Activated T-helper 17 cell treated with anti-CD3 and anti-CD28 coated beads, Interleukin-2, amount 50 U/mL, for 72 hours (primary cell): Measurements from ENCODE around the gene RAB3B. TPM values are rescaled to one million over a fixed set of nuclear protein-coding genes. Genes with fewer than 3 reads are reported as not detected.
A peak's percentile ranks its signal among the peaks of the same experiment; 100 is the strongest.
"Not testable (repeated sequence)": the region's sequence is repeated elsewhere in the genome, so short reads cannot be mapped to it uniquely, and the experiment has no call there.

ENCODE experiments used
- ATAC-seq: fragments of 150-1000 bp; cut with Tn5 transposase; replicated peaks from 2 replicates; pipeline ENCODE4 v1.10.0; 2021; ENCODE audit warnings: mild to moderate bottlenecking, moderate library complexity
- H3K27ac Mint-ChIP-seq: one replicate; pipeline ENCODE4 v1.8.0; 2022; ENCODE audit warnings: mixed read lengths
- H3K27me3 Mint-ChIP-seq: one replicate; pipeline ENCODE4 v1.8.0; 2022; ENCODE audit warnings: mixed read lengths
- H3K36me3 Mint-ChIP-seq: one replicate; pipeline ENCODE4 v1.8.0; 2022; ENCODE audit warnings: low read depth, mild to moderate bottlenecking, mixed read lengths
- H3K4me1 Mint-ChIP-seq: one replicate; pipeline ENCODE4 v1.8.0; 2022; ENCODE audit warnings: mixed read lengths
- H3K4me3 Mint-ChIP-seq: one replicate; pipeline ENCODE4 v1.8.0; 2022; ENCODE audit warnings: mild to moderate bottlenecking, mixed read lengths
- H3K9me3 Mint-ChIP-seq: one replicate; pipeline ENCODE4 v1.8.0; 2022; ENCODE audit warnings: mixed read lengths
- total RNA-seq, 2 donors: library from RNA; stranded (reverse); gene quantifications; one replicate each; pipeline ENCODE4 v1.2.3, GENCODE V29; 2022

RAB3B gene
- total RNA-seq, 2 donors from 2014 or later, result 0.26 TPM

- peaks cover 13% of the 10 kb centered on the region for H3K27me3 Mint-ChIP-seq
- H3K27ac Mint-ChIP-seq, ATAC-seq, H3K9me3 Mint-ChIP-seq, H3K4me3 Mint-ChIP-seq, H3K4me1 Mint-ChIP-seq, H3K36me3 Mint-ChIP-seq: not testable (repeated sequence)
Measured at GRCh38 chr1:52005548-52005947, 15.0 kb upstream of the RAB3B start.

GRCh38 chr1:52003877-52004276, 13.4 kb upstream of the RAB3B start:
- ATAC-seq, result no peak
- Mint-ChIP-seq H3K27me3 (peaks cover 13% of the 10 kb centered on the region), H3K9me3 (no peaks in the 10 kb centered on the region)

GRCh38 chr1:52002038-52002917, 11.8 kb upstream of the RAB3B start:
- Mint-ChIP-seq H3K27me3 (peaks cover 13% of the 10 kb centered on the region), H3K4me3 (no peak overlapping the region), H3K9me3 (no peaks in the 10 kb centered on the region), H3K36me3 (no peaks in the 10 kb centered on the region), H3K27ac (no peak overlapping the region), H3K4me1 (no peaks in the 10 kb centered on the region)
- peak; percentile 89 for ATAC-seq

More at GRCh38 chr1:52003877-52004276, 13.4 kb upstream of the RAB3B start:
- Mint-ChIP-seq H3K4me1 (no peaks in the 10 kb centered on the region), H3K4me3 (no peak overlapping the region), H3K36me3 (no peaks in the 10 kb centered on the region), H3K27ac (no peak overlapping the region)

DNA sequence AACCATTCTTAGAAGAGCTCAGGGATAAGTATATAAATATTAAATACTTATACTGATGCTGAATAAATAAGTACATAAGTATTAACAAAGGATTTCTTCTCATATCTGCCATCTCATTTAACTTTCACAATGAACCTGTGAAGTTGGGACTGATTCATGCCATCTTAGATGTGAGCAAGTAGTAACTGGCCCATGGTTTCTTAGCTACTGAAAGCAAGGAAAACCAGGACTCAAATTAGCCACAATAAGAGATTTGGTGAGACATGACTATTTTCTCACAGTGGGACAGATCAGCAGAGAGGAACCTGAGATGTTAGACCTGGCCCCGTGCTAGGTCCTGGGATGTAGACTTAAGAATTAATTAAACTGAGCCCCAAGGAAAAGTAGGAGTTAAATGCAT, 8.2 kb upstream of the RAB3B start:
- no peak for ATAC-seq
- Mint-ChIP-seq H3K4me3 (no peak overlapping the region), H3K9me3 (no peaks in the 10 kb centered on the region), H3K27ac (no peak overlapping the region), H3K36me3 (no peaks in the 10 kb centered on the region), H3K27me3 (peaks cover 9% of the 10 kb centered on the region), H3K4me1 (no peaks in the 10 kb centered on the region)

DNA sequence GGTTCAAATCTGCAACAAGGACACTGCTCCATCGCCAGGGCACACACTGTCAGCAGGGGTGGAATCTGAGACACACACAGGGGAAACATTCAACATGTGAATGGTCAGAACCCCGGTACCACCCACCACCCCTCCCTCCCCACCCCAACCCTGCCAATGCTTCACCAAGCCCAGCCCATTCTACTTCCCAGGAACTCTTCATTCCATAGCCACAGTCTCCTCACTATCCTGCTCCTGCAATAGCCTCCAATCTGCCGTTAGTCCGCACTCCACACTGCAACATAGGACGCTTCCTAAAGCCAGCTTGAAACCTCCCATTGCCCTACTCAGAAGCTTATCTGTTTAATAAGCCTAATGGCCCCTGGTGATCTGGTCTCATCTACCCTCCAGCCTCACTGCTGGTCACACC, 7.5 kb upstream of the RAB3B start:
- no peak overlapping the region for H3K4me3 Mint-ChIP-seq

DNA sequence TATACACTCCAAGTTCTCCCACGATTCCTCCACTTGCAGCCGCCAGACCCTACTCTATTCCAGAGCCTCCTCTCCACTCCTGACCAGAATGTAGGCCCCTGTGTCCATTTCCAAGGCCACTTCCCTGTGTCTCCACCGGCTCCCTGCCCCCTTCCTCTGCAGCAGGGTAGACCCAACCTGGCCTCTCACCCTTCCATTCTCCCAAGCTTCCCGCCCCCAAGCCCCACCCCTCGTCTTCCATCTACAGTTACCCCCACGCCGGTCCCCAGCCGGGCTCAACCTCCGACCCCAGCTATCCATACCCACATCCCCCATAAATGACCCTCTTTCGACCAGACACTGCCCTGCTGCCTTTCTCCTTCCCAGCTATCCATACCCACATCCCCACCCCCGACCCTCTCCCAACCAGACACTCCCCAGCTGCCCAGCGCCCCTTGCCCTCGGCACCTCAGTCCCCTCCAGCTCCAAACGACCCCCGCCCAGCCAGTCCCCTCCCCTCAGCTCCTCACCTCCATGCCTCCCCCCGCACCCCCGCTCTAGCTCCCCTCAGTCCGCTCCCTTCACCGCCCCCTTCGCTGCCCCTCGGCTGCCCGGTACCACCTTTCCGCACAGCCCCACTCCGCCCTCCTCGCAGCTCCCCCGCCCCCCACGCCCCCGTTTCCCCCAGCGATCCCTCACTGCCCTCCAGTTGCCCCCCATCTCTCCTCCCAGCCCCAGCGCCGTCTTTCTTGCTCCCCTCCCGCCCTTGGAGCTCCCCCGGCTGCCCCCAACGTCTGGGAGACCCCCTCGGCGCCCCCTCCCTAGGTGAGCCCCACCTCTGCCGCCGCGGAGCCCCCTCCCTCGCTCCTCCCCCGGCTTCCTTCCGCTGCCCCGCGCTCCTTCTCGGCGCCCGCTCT, 670 bp downstream of the RAB3B start:
- H3K27ac Mint-ChIP-seq, result no peak overlapping the region
- peaks cover 26% of the 10 kb centered on the region for H3K27me3 Mint-ChIP-seq
- ATAC-seq, result no peak
- no peaks in the 10 kb centered on the region for H3K9me3 Mint-ChIP-seq
- H3K36me3 Mint-ChIP-seq, result no peaks in the 10 kb centered on the region
- peak overlapping the region; percentile 75 for H3K4me3 Mint-ChIP-seq
- H3K4me1 Mint-ChIP-seq, result peaks cover 9% of the 10 kb centered on the region

More for the DNA sequence above, 7.5 kb upstream of the RAB3B start:
- peaks cover 11% of the 10 kb centered on the region for H3K27me3 Mint-ChIP-seq
- no peaks in the 10 kb centered on the region for H3K4me1 Mint-ChIP-seq
- ATAC-seq, result no peak
- H3K36me3 Mint-ChIP-seq, result no peaks in the 10 kb centered on the region
- no peaks in the 10 kb centered on the region for H3K9me3 Mint-ChIP-seq
- no peak overlapping the region for H3K27ac Mint-ChIP-seq

DNA sequence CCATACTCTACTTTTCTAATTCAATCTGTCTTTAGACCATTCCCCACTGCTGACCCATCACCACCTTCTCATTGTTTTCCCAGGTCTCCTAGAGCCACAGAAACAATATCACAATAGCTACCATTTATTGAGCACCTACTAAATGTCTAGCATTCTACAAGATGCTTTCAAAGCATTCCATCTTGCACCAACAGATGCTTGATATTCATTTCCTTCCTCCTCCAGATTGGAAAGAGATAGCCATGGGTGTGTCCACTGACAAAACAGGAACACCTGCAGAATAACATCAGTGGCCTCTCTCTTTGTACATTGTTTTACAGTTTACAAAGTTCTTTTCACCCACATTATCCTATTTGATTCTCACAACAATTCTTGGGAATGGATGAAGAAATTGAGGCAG, 2.2 kb downstream of the RAB3B start:
- Mint-ChIP-seq H3K4me3 (no peak overlapping the region), H3K27ac (no peak overlapping the region), H3K9me3 (no peaks in the 10 kb centered on the region), H3K36me3 (no peaks in the 10 kb centered on the region), H3K4me1 (peaks cover 9% of the 10 kb centered on the region), H3K27me3 (peaks cover 22% of the 10 kb centered on the region)
- no peak for ATAC-seq

DNA sequence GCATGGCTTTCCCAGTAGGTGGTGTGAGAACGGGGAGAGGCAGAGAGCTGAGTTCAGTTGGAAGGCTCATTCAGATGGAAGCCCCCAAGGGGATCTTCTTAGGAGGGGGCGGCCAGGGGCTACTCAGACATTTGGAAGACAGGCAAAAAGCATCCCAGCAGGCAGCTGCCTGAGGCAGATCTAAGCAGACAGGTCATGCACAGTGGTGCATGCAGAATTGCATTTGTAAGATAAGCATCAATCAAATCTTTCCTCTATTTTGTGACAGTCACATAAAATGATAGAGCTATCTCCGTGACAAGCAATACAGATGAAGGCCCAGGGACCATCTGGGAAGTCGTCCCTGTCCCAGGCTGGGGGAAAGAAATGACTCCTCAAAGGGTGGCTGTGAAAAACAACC, 3.8 kb downstream of the RAB3B start:
- Mint-ChIP-seq H3K27me3 (peaks cover 7% of the 10 kb centered on the region), H3K9me3 (no peaks in the 10 kb centered on the region), H3K27ac (no peak overlapping the region), H3K36me3 (no peaks in the 10 kb centered on the region), H3K4me3 (no peak overlapping the region), H3K4me1 (peaks cover 9% of the 10 kb centered on the region)
- ATAC-seq, result no peak

GRCh38 chr1:51982161-51982560, 8.3 kb downstream of the RAB3B start:
- H3K36me3 Mint-ChIP-seq, result no peaks in the 10 kb centered on the region
- H3K27ac Mint-ChIP-seq, result no peak overlapping the region
- H3K4me1 Mint-ChIP-seq, result no peaks in the 10 kb centered on the region
- ATAC-seq, result no peak
- H3K9me3 Mint-ChIP-seq, result no peaks in the 10 kb centered on the region
- H3K4me3 Mint-ChIP-seq, result no peak overlapping the region
- no peaks in the 10 kb centered on the region for H3K27me3 Mint-ChIP-seq

DNA sequence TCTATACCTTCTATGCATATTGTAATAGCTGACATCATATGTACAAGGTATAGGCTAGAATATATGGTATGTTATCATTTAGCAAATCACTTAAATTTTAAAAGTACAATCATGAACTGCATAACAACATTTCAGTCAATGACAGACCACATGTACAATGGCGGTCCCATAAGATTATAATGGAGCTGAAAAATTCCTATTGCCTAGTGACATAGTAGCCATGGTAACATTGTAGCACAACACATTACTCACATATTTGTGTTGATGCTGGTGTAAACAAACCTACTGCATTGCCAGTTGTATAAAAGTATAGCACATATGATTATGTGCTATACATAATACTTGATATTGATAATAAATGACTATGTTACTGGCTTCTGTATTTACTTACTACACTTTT, 8.9 kb downstream of the RAB3B start:
- no peak for ATAC-seq
- H3K27ac Mint-ChIP-seq, result no peak overlapping the region
- no peaks in the 10 kb centered on the region for H3K27me3 Mint-ChIP-seq
- no peaks in the 10 kb centered on the region for H3K36me3 Mint-ChIP-seq
- no peaks in the 10 kb centered on the region for H3K9me3 Mint-ChIP-seq
- no peak overlapping the region for H3K4me3 Mint-ChIP-seq
- H3K4me1 Mint-ChIP-seq, result no peaks in the 10 kb centered on the region

GRCh38 chr1:51978099-51978498, 12.4 kb downstream of the RAB3B start:
- Mint-ChIP-seq H3K4me1 (no peaks in the 10 kb centered on the region), H3K4me3 (no peak overlapping the region), H3K27me3 (no peaks in the 10 kb centered on the region), H3K9me3 (no peaks in the 10 kb centered on the region), H3K27ac (no peak overlapping the region), H3K36me3 (no peaks in the 10 kb centered on the region)
- ATAC-seq, result no peak

DNA sequence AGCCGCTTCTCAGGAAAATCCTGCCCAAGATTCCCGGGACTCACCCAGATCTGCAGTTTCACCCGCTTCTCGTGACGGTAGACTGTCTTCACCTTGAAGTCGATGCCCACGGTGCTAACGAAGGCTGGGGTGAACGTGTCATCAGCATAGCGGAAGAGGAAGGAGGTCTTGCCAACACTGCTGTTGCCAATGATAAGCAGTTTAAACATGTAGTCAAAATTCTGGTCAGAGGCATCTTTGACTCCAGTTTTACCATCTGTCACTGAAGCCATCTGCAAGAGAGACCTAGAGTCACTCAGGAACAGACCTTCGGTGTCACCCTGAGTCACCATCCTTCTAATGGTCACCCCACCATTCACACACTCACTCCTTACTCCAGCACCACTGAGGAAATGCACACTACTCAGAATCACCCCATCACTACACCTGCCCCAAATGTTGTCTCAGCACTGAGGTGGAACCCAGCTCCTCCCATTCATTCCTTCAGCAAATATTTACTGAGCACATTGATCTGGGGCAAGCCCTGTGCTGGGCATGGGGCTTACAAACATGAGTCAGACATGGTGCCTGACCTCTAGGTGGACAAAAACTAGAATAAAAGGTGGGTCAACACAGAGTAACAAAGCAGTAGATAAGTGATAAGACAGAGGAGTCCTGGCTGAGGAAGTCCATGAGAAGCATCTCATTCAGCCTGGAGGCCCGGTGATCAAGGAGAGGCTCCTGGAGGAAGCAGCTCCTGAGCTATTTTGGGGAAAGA, 13.5 kb downstream of the RAB3B start:
- Mint-ChIP-seq H3K9me3 (no peaks in the 10 kb centered on the region), H3K36me3 (no peaks in the 10 kb centered on the region), H3K27ac (no peak overlapping the region), H3K4me3 (no peak overlapping the region), H3K27me3 (no peaks in the 10 kb centered on the region), H3K4me1 (no peaks in the 10 kb centered on the region)
- no peak for ATAC-seq

DNA sequence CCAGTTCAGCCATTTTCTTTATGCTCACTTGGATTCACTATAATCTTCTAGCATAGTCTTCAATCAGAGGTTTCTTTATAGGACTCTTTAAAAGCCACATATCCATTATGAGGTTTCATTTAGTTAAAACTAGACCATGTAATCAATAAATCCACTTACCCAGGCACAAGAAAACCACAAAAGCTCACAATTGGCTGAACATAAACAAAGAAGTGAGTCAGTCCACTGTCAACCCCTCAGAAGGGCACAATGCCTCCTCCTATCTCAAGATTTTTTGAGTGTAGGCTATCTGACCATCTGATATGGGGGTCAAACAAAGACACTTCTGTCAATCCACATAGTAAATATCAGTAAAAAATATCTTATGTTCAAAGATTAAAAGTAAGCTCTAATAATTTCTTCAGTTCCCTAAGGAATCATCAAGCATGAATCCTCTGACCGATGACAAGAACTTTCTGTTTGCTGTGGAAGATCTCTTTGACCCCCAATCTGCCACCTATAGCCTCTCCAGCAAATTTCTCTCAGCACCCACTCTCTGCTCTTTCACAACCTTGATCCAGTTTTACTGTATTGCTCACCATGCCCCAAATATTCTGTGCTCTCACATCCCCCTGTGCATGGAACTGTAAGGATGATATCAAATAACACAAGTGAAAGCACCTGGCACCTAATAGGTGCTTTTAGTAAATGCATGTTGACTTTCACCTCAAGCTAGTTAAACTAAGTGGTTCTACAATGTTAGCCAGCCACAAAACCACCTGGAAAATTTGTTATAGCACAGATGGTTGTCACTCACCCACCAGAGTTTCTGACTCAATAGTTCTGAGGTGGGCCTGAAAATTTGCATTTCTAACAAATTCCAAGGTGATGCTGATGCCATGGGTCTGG, 16.7 kb downstream of the RAB3B start:
- H3K27me3 Mint-ChIP-seq, result peaks cover 4% of the 10 kb centered on the region

More for the DNA sequence above, 16.7 kb downstream of the RAB3B start:
- peak; percentile 53 for ATAC-seq
- no peaks in the 10 kb centered on the region for H3K9me3 Mint-ChIP-seq
- no peaks in the 10 kb centered on the region for H3K4me1 Mint-ChIP-seq
- H3K27ac Mint-ChIP-seq, result peak overlapping the region; percentile 11
- no peaks in the 10 kb centered on the region for H3K36me3 Mint-ChIP-seq
- no peak overlapping the region for H3K4me3 Mint-ChIP-seq
